ENCODE results near the gene SKA2. TPM values are rescaled to one million over a fixed set of nuclear protein-coding genes. Genes with fewer than 3 reads are reported as not detected.

SKA2 gene
- total and polyA plus RNA-seq, 10 of the 15 experiments (the other 5 are each of a cell fraction or from before 2014, with no cell fraction given), result 40.3 to 137 (median 112) TPM

DNA sequence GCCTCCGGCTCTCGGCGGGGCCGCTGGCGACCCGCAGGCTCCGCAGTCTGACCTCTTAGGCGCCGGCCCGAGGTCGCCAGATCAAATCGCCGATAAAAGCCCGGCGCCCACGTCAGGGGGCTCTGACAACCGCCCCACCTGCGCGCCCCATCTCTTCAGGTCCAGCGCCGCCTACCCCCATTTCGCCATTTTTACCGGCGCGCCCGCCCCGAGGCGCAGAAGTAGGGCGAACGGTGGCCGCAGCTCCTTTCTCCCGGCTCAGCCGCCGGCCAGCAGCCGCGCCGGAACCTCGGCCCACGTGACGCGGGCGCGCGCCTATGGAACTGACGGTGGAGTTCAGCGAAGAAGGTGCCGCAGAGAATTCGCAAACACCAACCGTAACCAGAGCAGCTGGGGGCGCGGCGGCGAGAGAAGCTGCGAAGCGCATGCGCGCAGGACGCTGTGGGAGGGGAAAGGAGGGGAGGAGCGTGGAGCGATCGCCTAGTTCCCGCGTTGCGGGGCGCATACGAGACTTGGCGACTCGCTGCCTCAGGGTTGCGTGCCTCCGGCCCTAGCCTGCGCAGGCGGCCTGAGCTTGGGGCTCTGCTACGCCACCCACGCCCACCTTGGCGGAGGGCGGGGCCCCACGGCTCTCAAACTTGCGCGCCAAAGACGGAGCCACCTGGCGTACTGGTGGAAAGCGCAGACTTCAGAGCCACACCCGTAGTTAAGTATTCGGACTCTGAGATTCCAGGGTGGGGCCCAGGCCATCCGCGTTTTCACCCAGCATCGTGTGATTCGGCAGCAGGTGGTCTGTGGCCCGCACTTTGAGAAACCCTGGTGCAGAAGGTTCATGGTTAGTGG, 48.3 kb downstream of the SKA2 start, which contains the start of gene TRIM37 (continued):
- TF ChIP-seq, protein P1, sequence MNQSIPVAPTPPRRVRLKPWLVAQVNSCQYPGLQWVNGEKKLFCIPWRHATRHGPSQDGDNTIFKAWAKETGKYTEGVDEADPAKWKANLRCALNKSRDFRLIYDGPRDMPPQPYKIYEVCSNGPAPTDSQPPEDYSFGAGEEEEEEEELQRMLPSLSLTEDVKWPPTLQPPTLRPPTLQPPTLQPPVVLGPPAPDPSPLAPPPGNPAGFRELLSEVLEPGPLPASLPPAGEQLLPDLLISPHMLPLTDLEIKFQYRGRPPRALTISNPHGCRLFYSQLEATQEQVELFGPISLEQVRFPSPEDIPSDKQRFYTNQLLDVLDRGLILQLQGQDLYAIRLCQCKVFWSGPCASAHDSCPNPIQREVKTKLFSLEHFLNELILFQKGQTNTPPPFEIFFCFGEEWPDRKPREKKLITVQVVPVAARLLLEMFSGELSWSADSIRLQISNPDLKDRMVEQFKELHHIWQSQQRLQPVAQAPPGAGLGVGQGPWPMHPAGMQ (IDR thresholded peaks at IDR 0.05; ENCODE audit: borderline replicate concordance), result peak; percentile 46; the same call in 1 of the 2 replicates
- TF ChIP-seq TCF7 (IDR thresholded peaks at IDR 0.05; ENCODE audit: borderline replicate concordance) (no peak), DPF2 (IDR thresholded peaks at IDR 0.05) (no peak; the same call in none of the 2 replicates), MTA3 (IDR thresholded peaks at IDR 0.05; ENCODE audit: borderline replicate concordance, low read length) (no peak), HDGF (IDR thresholded peaks at IDR 0.05) (peak; percentile 99), JUND (IDR thresholded peaks at IDR 0.05; ENCODE audit: low read depth, low read length) (no peak), FOS (IDR thresholded peaks at IDR 0.05; ENCODE audit: borderline replicate concordance, extremely low read depth, insufficient read length) (no peak), GABPA (IDR thresholded peaks at IDR 0.05; ENCODE audit: low read depth) (no peak), TCF3 (IDR thresholded peaks at IDR 0.05; ENCODE audit: borderline replicate concordance, insufficient read depth, low read depth, low read length) (peak; percentile 88), HCFC1 (IDR thresholded peaks at IDR 0.05; ENCODE audit: low read length) (no peak; the same call in 1 of the 2 replicates), RCOR1 (conservative IDR thresholded peaks at IDR 0.05; ENCODE audit: low read depth, low read length) (0 out of 2 replicates have a peak, but pooled peaks have one; percentile 51), KLF5 (IDR thresholded peaks at IDR 0.05; ENCODE audit: partially characterized antibody) (peak; percentile 27), RAD51 (IDR thresholded peaks at IDR 0.05) (peak; percentile 89), CREM (IDR thresholded peaks at IDR 0.05; ENCODE audit: low read depth) (peak; percentile 78), EED (IDR thresholded peaks at IDR 0.05; ENCODE audit: low read depth) (no peak), SMAD1 (IDR thresholded peaks at IDR 0.05; ENCODE audit: low read depth, partially characterized antibody) (no peak), POLR2AphosphoS2 (IDR thresholded peaks at IDR 0.05; ENCODE audit: low read depth, low read length) (peak; percentile 79), SP1 (IDR thresholded peaks at IDR 0.05; ENCODE audit: low read depth, low read length) (peak; percentile 59), ETV6 (conservative IDR thresholded peaks at IDR 0.05 in 1 of 2, IDR thresholded peaks at IDR 0.05 in 1 of 2; ENCODE audit: borderline replicate concordance in 1 of 2, low read depth in 1 of 2) (peak in 1 of 2 experiments; percentile 99; a peak in 2 of 4 replicates), POLR2A (IDR thresholded peaks at IDR 0.05; ENCODE audit: low read depth, low read length) (peak; percentile 73), NR2F1 (conservative IDR thresholded peaks at IDR 0.05) (peak; percentile 85)
- TF ChIP-seq, protein P2, sequence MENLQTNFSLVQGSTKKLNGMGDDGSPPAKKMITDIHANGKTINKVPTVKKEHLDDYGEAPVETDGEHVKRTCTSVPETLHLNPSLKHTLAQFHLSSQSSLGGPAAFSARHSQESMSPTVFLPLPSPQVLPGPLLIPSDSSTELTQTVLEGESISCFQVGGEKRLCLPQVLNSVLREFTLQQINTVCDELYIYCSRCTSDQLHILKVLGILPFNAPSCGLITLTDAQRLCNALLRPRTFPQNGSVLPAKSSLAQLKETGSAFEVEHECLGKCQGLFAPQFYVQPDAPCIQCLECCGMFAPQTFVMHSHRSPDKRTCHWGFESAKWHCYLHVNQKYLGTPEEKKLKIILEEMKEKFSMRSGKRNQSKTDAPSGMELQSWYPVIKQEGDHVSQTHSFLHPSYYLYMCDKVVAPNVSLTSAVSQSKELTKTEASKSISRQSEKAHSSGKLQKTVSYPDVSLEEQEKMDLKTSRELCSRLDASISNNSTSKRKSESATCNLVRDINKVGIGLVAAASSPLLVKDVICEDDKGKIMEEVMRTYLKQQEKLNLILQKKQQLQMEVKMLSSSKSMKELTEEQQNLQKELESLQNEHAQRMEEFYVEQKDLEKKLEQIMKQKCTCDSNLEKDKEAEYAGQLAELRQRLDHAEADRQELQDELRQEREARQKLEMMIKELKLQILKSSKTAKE (IDR thresholded peaks at IDR 0.05; ENCODE audit: low read depth, poor library complexity, severe bottlenecking), result no peak
- TF ChIP-seq, protein P3, sequence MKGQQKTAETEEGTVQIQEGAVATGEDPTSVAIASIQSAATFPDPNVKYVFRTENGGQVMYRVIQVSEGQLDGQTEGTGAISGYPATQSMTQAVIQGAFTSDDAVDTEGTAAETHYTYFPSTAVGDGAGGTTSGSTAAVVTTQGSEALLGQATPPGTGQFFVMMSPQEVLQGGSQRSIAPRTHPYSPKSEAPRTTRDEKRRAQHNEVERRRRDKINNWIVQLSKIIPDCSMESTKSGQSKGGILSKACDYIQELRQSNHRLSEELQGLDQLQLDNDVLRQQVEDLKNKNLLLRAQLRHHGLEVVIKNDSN (IDR thresholded peaks at IDR 0.05; ENCODE audit: borderline replicate concordance, extremely low read length, insufficient read depth, low read depth, low read length), result peak; percentile 95
- TF ChIP-seq, protein P4, sequence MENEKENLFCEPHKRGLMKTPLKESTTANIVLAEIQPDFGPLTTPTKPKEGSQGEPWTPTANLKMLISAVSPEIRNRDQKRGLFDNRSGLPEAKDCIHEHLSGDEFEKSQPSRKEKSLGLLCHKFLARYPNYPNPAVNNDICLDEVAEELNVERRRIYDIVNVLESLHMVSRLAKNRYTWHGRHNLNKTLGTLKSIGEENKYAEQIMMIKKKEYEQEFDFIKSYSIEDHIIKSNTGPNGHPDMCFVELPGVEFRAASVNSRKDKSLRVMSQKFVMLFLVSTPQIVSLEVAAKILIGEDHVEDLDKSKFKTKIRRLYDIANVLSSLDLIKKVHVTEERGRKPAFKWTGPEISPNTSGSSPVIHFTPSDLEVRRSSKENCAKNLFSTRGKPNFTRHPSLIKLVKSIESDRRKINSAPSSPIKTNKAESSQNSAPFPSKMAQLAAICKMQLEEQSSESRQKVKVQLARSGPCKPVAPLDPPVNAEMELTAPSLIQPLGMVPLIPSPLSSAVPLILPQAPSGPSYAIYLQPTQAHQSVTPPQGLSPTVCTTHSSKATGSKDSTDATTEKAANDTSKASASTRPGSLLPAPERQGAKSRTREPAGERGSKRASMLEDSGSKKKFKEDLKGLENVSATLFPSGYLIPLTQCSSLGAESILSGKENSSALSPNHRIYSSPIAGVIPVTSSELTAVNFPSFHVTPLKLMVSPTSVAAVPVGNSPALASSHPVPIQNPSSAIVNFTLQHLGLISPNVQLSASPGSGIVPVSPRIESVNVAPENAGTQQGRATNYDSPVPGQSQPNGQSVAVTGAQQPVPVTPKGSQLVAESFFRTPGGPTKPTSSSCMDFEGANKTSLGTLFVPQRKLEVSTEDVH (IDR thresholded peaks at IDR 0.05; ENCODE audit: low read depth, partially characterized antibody), result no peak
